ENCODE data around the gene SCAPER. TPM values are rescaled to one million over a fixed set of nuclear protein-coding genes. Genes with fewer than 3 reads are reported as not detected.

The SCAPER gene, protein sequence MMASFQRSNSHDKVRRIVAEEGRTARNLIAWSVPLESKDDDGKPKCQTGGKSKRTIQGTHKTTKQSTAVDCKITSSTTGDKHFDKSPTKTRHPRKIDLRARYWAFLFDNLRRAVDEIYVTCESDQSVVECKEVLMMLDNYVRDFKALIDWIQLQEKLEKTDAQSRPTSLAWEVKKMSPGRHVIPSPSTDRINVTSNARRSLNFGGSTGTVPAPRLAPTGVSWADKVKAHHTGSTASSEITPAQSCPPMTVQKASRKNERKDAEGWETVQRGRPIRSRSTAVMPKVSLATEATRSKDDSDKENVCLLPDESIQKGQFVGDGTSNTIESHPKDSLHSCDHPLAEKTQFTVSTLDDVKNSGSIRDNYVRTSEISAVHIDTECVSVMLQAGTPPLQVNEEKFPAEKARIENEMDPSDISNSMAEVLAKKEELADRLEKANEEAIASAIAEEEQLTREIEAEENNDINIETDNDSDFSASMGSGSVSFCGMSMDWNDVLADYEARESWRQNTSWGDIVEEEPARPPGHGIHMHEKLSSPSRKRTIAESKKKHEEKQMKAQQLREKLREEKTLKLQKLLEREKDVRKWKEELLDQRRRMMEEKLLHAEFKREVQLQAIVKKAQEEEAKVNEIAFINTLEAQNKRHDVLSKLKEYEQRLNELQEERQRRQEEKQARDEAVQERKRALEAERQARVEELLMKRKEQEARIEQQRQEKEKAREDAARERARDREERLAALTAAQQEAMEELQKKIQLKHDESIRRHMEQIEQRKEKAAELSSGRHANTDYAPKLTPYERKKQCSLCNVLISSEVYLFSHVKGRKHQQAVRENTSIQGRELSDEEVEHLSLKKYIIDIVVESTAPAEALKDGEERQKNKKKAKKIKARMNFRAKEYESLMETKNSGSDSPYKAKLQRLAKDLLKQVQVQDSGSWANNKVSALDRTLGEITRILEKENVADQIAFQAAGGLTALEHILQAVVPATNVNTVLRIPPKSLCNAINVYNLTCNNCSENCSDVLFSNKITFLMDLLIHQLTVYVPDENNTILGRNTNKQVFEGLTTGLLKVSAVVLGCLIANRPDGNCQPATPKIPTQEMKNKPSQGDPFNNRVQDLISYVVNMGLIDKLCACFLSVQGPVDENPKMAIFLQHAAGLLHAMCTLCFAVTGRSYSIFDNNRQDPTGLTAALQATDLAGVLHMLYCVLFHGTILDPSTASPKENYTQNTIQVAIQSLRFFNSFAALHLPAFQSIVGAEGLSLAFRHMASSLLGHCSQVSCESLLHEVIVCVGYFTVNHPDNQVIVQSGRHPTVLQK (N-terminal part only)
- total RNA-seq (ENCODE audit: unreplicated experiment) = 58.0 TPM
- long read RNA-seq, partial matches to known transcripts = 8 of 17 reads
- long read RNA-seq, other reads (novel, unspliced or antisense) = 8 of 17 reads

DNA sequence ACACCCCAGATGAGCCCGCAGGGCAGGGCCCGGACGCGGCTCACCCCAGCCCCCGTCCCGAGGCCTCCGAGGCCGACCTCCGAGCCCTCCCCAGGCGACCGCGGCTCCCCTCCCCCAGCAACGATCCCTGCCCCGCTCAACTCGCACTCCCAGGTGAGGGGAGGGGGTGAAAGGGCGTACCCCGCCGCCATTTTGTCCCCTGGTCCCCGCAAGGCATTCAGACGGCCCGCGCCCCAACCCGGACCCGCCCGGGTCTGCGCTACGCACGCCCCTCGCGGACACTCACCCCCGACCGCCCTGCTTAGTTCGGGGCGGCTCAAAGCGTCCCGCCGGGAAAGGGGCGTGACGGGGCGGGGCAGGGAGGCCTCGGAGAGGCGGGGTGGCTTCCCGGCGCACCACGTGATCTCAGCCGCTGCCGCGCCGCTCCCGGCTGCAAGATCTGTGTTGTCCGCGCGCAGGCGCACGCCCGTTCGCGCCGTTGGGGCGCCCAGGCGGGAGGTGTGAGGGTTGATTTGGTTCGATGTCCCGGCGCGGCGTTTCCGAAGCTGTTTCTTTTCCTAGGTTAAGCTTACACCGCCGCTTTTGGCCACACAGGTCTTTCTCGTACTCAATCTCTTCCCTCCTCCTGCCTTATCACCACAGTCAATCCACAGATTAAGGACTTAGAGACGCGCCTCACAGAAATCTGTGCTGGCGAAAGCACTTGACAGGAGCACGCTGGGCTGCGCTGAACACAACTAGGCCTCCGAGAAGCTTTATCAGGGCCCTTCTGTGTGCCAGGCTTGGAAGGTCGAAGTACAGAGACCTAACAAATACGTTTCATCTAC is at the start of gene SCAPER:
SCAPER (minus strand) TSS at position 328 of the 827 bp plus-strand sequence. CDS start 21,523 bp downstream, outside the sequence.
- DNase-seq = peak; percentile 94
- Mint-ChIP-seq H3K9me3 (ENCODE audit: unreplicated experiment) (peaks cover 6% of the 10 kb centered on the region), H3K27ac (ENCODE audit: unreplicated experiment) (peak within 1 kb of the TSS; percentile 96), H3K36me3 (ENCODE audit: unreplicated experiment) (no peaks in the 10 kb centered on the region), H3K4me3 (ENCODE audit: unreplicated experiment) (peak within 1 kb of the TSS; percentile 92), H3K4me1 (ENCODE audit: low read depth, unreplicated experiment) (peaks cover 24% of the 10 kb centered on the region), H3K27me3 (ENCODE audit: unreplicated experiment) (peaks cover 5% of the 10 kb centered on the region)
- TF ChIP-seq, protein P1, sequence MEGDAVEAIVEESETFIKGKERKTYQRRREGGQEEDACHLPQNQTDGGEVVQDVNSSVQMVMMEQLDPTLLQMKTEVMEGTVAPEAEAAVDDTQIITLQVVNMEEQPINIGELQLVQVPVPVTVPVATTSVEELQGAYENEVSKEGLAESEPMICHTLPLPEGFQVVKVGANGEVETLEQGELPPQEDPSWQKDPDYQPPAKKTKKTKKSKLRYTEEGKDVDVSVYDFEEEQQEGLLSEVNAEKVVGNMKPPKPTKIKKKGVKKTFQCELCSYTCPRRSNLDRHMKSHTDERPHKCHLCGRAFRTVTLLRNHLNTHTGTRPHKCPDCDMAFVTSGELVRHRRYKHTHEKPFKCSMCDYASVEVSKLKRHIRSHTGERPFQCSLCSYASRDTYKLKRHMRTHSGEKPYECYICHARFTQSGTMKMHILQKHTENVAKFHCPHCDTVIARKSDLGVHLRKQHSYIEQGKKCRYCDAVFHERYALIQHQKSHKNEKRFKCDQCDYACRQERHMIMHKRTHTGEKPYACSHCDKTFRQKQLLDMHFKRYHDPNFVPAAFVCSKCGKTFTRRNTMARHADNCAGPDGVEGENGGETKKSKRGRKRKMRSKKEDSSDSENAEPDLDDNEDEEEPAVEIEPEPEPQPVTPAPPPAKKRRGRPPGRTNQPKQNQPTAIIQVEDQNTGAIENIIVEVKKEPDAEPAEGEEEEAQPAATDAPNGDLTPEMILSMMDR (IDR thresholded peaks at IDR 0.05; ENCODE audit: partially characterized antibody, unreplicated experiment) = peak; percentile 4

DNA sequence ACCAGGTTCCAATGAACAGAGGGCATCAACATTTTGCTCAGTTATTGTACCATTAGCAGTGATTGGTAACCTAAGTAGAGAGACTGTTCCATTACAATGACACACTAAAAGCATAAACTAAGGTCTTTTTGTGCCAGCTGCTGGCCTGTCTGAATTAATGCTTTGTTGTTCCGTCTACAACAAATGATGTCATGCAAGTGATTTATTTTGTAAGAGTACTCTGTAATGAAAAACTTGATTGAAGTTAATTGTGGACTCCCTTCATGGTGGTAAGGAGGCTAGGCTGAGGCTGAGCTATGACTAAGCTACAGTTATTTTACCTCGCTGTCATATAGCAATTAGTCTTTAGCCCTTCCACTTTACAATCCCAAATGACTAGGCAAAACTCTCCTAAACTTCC is 49.6 kb upstream of the SCAPER start:
- no peaks in the 10 kb centered on the region for H3K9me3 Mint-ChIP-seq (ENCODE audit: unreplicated experiment)
- TF ChIP-seq, protein P1 (IDR thresholded peaks at IDR 0.05; ENCODE audit: partially characterized antibody, unreplicated experiment) = no peak
- DNase-seq = no peak
- H3K4me1 Mint-ChIP-seq (ENCODE audit: low read depth, unreplicated experiment) = no peaks in the 10 kb centered on the region
- no peak overlapping the region for H3K4me3 Mint-ChIP-seq (ENCODE audit: unreplicated experiment)
- no peaks in the 10 kb centered on the region for H3K36me3 Mint-ChIP-seq (ENCODE audit: unreplicated experiment)
- no peaks in the 10 kb centered on the region for H3K27me3 Mint-ChIP-seq (ENCODE audit: unreplicated experiment)
- no peak overlapping the region for H3K27ac Mint-ChIP-seq (ENCODE audit: unreplicated experiment)

DNA sequence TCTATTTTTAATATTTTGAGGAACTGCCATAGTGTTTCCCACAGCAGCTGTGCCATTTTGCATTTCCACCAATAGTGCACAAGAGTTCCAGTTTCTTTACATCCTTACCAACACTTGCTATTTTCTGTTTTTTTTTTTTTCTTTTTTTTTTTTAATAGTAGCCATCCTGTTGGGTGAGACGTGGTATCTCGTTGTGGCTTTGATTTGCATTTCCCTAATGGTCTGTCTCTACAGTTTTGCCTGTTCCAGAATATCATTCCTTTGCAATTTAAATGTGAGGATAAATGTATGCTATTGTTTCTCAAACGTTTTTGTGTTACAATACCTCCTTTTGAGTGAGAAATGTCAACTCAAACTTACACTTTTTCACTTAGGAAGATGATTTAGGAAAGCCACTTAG is 48.8 kb upstream of the SCAPER start:
- H3K9me3 Mint-ChIP-seq (ENCODE audit: unreplicated experiment) = no peaks in the 10 kb centered on the region
- no peaks in the 10 kb centered on the region for H3K36me3 Mint-ChIP-seq (ENCODE audit: unreplicated experiment)
- DNase-seq = no peak
- H3K4me3 Mint-ChIP-seq (ENCODE audit: unreplicated experiment) = no peak overlapping the region
- H3K27me3 Mint-ChIP-seq (ENCODE audit: unreplicated experiment) = no peaks in the 10 kb centered on the region
- TF ChIP-seq, protein P1 (IDR thresholded peaks at IDR 0.05; ENCODE audit: partially characterized antibody, unreplicated experiment) = no peak
- H3K27ac Mint-ChIP-seq (ENCODE audit: unreplicated experiment) = no peak overlapping the region
- no peaks in the 10 kb centered on the region for H3K4me1 Mint-ChIP-seq (ENCODE audit: low read depth, unreplicated experiment)

DNA sequence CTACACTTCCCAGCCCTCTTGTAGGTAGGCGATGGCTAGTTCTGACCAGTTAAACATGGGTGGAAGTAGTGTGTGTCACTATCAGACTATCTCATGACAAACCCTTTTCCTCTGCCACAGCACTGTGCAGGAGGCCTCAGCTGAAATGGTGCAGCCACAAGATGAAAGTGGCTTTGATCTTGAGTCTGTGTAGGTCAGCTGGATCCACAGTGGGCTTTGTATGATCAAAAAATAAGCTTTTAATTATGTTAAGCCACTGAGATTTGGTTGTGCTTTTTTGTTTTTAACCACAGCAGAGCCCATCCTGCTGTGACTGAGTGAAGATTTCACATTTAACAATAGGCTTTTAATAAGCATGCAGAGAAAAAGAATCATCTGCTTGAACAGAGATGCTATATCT is 46.1 kb upstream of the SCAPER start:
- no peak for DNase-seq
- Mint-ChIP-seq H3K4me3 (ENCODE audit: unreplicated experiment) (no peak overlapping the region), H3K36me3 (ENCODE audit: unreplicated experiment) (no peaks in the 10 kb centered on the region), H3K27ac (ENCODE audit: unreplicated experiment) (no peak overlapping the region), H3K27me3 (ENCODE audit: unreplicated experiment) (no peaks in the 10 kb centered on the region), H3K9me3 (ENCODE audit: unreplicated experiment) (no peaks in the 10 kb centered on the region), H3K4me1 (ENCODE audit: low read depth, unreplicated experiment) (no peaks in the 10 kb centered on the region)
- TF ChIP-seq, protein P1 (IDR thresholded peaks at IDR 0.05; ENCODE audit: partially characterized antibody, unreplicated experiment) = no peak
